AG09319 (cell line): Measurements from ENCODE around the gene YARS1.

Source experiments
- DNase-seq: peaks from one replicate; pipeline ENCODE4 v3.0.0-alpha.2; 2010; ENCODE audit warnings: low read depth; ENCODE audit errors: extremely low read depth
- CTCF ChIP-seq: IDR thresholded peaks from 2 replicates; pipeline ENCODE4 v1.5.1; 2011; ENCODE audit warnings: low read depth, mild to moderate bottlenecking, inconsistent platforms, low read length, moderate library complexity

YARS1 gene

GRCh38 chr1:32774950-32775634, 42.1 kb downstream of the YARS1 start:
- peak; percentile 37 for DNase-seq
- TF ChIP-seq CTCF = no peak

GRCh38 chr1:32774464-32774808, 42.7 kb downstream of the YARS1 start:
- DNase-seq = no peak
- no peak for TF ChIP-seq CTCF

- DNase-seq = no peak
- TF ChIP-seq CTCF = no peak
Measured at GRCh38 chr1:32773764-32774463, 43.2 kb downstream of the YARS1 start.

GRCh38 chr1:32773018-32773763, 44.0 kb downstream of the YARS1 start:
- peak; percentile 97 for TF ChIP-seq CTCF
- DNase-seq = peak; percentile 29

- TF ChIP-seq CTCF = no peak
- no peak for DNase-seq
Measured at GRCh38 chr1:32772281-32773017, 44.7 kb downstream of the YARS1 start.

- DNase-seq = no peak
- no peak for TF ChIP-seq CTCF
Measured at GRCh38 chr1:32771561-32772280, 45.4 kb downstream of the YARS1 start.
